ENCODE results near the gene GPSM1.

The GPSM1 gene

DNA sequence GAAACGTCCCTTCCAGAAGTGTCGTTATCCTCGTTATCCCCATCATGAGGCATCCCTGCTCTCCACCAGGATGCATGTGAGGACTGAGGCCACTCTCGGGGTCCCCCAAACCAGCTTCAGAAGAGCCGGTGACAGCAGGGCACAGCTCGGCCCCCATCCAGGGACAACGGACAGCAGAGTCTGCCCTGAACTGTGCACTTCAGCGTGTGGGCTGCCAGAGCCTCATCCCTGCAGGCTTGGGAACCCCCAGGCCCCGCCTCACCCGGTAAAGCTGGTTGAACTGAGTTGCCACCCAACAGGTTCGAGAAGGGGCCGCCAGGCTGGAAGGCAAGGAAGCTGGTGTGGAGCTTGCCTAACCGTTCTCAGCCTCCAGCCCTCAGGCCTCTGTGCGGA lies 46.8 kb downstream of the GPSM1 start:
- no peak overlapping the region for H3K9ac ChIP-seq (ENCODE audit: low read depth, low read length)
- peaks cover 8% of the 10 kb centered on the region; the same call in 1 of the 2 replicates for H3K4me1 ChIP-seq (ENCODE audit: insufficient read depth, low read length)
- 0 out of 2 replicates have a peak, but pooled peaks cover 4% of the 10 kb centered on the region for H3K36me3 ChIP-seq (ENCODE audit: insufficient read depth, low read length)

DNA sequence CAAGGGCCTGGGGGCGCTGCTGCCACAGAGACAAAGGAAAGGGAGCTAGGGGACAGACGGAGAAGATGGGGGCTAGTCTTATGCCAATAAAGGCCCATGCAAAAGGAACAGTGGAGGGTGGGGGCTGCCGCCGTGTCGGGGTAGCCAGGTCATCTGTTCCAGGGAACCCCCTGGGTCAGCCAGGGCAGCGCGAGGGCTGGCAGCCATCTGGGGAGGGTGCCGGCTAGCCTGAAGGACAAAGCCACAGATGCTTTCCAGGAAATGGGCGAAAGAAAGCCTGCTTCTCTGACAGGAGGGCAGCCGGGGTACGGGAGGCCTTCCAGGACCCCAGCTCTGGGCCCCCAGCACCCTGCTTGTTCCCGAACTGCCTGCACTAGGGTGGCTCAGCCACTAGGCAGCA lies 47.8 kb downstream of the GPSM1 start:
- H3K9me3 ChIP-seq (ENCODE audit: control insufficient read depth, insufficient read depth, low read length), result no peaks in the 10 kb centered on the region
- peaks cover 8% of the 10 kb centered on the region; the same call in 1 of the 2 replicates for H3K4me1 ChIP-seq (ENCODE audit: insufficient read depth, low read length)
- H3K9ac ChIP-seq (ENCODE audit: low read depth, low read length), result no peak overlapping the region
- H3K36me3 ChIP-seq (ENCODE audit: insufficient read depth, low read length), result 0 out of 2 replicates have a peak, but pooled peaks cover 4% of the 10 kb centered on the region

More for the DNA sequence above, 46.8 kb downstream of the GPSM1 start:
- no peaks in the 10 kb centered on the region for H3K9me3 ChIP-seq (ENCODE audit: control insufficient read depth, insufficient read depth, low read length)

DNA sequence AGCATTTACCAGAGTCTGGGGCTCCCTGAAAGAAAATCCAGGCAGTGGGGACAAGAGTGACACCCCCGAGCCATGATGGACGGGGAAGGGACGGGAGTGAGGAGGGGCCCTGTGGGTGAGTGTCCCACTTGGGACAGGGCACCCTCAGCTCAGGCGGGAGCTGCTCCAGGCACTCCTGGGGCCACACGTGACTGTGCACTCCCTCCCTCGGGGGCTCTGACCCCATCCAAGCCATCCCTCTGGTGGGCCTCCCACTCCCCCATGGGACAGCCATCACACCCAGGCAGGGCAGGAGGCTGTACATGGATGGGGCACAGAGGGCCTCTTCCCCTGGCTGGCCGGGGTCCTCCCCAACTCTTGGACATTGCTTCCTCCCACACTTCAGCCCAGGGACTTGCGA lies 49.1 kb downstream of the GPSM1 start:
- Histone ChIP-seq H3K36me3 (ENCODE audit: insufficient read depth, low read length) (0 out of 2 replicates have a peak, but pooled peaks cover 4% of the 10 kb centered on the region), H3K4me1 (ENCODE audit: insufficient read depth, low read length) (peaks cover 8% of the 10 kb centered on the region; the same call in 1 of the 2 replicates), H3K9me3 (ENCODE audit: control insufficient read depth, insufficient read depth, low read length) (no peaks in the 10 kb centered on the region), H3K9ac (ENCODE audit: low read depth, low read length) (no peak overlapping the region)

DNA sequence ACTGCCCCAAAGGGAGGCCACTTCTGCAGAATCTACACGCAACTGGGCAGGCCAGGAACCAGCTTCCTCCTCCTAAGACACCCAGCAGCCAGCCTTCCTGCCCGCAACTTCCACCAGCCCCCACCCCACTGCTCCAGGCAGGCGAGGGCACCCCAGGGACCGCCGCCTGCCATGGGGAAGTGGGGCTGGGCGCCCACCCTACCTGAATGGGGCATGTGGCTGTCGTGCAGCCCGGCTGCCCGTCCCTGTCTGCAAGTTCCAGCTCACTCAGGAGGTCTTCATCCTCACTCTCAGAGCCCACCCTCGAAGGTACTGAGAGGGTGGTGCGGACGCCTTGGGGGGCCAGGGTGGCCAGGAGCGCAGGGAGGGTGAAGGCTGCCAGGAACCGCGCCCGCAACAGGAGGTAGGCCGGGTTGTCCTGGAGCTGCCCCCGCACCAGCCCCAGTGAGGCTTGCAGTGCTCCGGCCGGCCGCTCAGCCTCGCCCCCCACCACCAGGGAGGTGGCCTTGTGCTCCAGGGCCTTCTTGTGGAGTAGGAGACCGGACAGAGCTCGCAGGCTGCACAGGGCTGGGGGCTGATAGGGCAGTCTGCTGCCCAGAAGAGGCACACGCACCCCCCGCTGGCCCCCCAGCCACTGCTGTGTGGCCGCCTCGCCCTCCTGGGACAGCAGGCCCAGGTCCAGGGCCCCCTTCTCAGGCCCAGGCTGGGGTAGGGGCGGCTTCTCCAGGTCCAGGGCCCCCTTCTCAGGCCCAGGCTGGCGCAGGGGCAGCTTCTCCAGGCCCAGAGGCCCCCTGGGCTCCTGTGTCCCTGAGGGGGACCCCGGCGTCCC lies 50.2 kb downstream of the GPSM1 start:
- no peaks in the 10 kb centered on the region for H3K9me3 ChIP-seq (ENCODE audit: control insufficient read depth, insufficient read depth, low read length)
- H3K4me1 ChIP-seq (ENCODE audit: insufficient read depth, low read length), result peaks cover 8% of the 10 kb centered on the region; the same call in 1 of the 2 replicates
- no peak overlapping the region for H3K9ac ChIP-seq (ENCODE audit: low read depth, low read length)
- 0 out of 2 replicates have a peak, but pooled peaks cover 4% of the 10 kb centered on the region for H3K36me3 ChIP-seq (ENCODE audit: insufficient read depth, low read length)

DNA sequence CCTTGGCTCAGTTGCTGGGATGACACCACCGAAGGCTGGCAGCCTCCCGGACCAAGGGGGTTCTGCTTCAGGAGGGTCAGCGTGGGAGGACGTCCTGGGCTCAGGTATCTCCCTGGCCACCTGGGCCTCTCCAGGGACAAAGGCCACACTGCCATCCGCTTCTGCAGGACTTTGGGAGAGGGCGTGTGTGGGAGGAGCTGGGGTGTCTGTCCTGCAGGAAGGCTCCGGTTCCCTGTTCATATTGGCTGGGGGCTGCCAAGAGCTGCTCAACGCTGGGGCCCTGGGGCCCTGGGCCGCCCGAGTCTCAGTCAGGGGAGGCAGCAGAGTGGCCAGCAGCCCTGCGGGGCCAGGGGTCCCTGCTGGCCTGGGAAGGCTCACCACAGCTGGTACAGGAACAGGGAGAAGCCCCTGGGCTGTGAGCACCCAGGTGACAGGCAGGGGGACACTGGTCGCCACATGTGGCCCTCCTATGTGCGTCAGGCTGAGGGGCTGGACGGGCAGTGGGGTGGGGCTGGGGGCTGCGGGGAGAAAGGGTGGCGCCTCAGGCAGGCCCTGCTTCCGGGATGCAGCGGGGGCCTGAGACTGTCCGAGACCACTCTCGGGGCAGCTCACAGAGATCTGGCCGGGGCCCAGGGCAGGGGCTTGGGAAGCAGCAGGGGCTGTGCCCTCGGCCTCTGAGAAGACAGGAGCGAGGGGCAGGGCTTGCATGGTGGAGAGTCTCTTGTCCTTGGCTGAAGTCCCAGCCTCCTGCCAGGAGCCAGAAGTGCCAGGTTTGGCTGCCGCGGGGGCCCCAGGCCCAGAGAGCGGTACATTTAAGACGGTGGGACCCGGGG lies 51.0 kb downstream of the GPSM1 start:
- Histone ChIP-seq H3K36me3 (ENCODE audit: insufficient read depth, low read length) (0 out of 2 replicates have a peak, but pooled peaks cover 4% of the 10 kb centered on the region), H3K9ac (ENCODE audit: low read depth, low read length) (no peak overlapping the region), H3K9me3 (ENCODE audit: control insufficient read depth, insufficient read depth, low read length) (no peaks in the 10 kb centered on the region), H3K4me1 (ENCODE audit: insufficient read depth, low read length) (no peaks in the 10 kb centered on the region; the same call in 1 of the 2 replicates)

DNA sequence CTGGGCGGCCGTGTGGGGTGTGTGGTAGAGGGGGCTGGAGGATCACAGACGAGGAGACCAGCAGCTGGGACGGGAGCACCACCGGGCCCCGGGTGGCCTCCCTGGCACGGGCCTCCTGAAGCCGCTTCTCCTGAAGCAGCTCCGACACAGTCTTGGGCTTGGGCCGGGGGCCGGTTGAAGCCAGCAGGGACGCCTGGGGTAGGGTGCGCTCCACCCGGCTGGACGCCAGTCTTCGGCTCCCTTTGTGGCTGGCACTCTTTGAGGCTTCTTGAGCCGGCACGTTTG lies 51.6 kb downstream of the GPSM1 start:
- no peaks in the 10 kb centered on the region for H3K9me3 ChIP-seq (ENCODE audit: control insufficient read depth, insufficient read depth, low read length)
- no peak overlapping the region for H3K9ac ChIP-seq (ENCODE audit: low read depth, low read length)
- 0 out of 2 replicates have a peak, but pooled peaks cover 4% of the 10 kb centered on the region for H3K36me3 ChIP-seq (ENCODE audit: insufficient read depth, low read length)
- H3K4me1 ChIP-seq (ENCODE audit: insufficient read depth, low read length), result no peaks in the 10 kb centered on the region

DNA sequence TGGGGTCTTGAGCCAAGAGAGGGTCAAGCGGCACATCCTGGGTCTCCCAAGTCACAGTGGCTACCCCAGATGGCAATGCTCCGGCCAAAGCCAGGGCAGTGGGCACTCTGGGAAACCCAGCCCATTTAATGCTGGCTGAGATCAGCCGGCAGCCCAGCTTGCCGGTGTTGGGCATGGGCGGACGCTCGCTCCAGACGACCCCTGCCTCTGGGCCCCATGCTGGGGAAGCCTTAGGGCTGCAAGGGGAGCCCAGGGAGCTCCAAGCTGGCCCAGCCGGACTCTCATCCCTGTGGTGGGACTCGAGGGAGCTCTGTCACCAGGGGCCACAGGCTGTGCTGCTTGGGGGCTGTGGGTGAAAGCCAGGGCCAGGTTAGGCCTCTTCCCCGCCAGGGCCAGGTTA lies 52.1 kb downstream of the GPSM1 start:
- H3K9ac ChIP-seq (ENCODE audit: low read depth, low read length), result no peak overlapping the region
- H3K36me3 ChIP-seq (ENCODE audit: insufficient read depth, low read length), result 0 out of 2 replicates have a peak, but pooled peaks cover 9% of the 10 kb centered on the region
- H3K4me1 ChIP-seq (ENCODE audit: insufficient read depth, low read length), result no peaks in the 10 kb centered on the region
- H3K9me3 ChIP-seq (ENCODE audit: control insufficient read depth, insufficient read depth, low read length), result no peaks in the 10 kb centered on the region

DNA sequence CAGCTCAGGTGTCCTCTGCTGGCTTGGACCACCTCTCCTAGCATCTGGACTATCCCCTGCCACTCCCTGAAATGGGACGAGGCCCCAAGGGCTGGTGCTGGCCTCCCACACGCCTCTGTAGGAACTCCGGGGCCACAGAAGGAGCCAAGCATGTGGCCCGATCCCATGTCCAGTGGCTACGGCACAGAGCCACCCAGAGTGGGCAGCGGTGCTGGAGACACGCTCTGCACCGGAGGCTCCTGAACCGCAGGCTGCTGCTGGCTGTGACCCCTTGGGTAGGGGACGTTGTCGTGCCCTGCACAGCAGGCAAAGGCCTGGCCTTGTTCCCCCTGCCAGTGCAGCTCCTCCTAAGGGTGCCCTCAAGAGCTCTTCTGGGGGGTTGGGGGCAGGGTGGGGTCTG lies 52.6 kb downstream of the GPSM1 start:
- Histone ChIP-seq H3K36me3 (ENCODE audit: insufficient read depth, low read length) (peaks cover 9% of the 10 kb centered on the region; the same call in 1 of the 2 replicates), H3K9me3 (ENCODE audit: control insufficient read depth, insufficient read depth, low read length) (no peaks in the 10 kb centered on the region), H3K4me1 (ENCODE audit: insufficient read depth, low read length) (no peaks in the 10 kb centered on the region), H3K9ac (ENCODE audit: low read depth, low read length) (no peak overlapping the region)

DNA sequence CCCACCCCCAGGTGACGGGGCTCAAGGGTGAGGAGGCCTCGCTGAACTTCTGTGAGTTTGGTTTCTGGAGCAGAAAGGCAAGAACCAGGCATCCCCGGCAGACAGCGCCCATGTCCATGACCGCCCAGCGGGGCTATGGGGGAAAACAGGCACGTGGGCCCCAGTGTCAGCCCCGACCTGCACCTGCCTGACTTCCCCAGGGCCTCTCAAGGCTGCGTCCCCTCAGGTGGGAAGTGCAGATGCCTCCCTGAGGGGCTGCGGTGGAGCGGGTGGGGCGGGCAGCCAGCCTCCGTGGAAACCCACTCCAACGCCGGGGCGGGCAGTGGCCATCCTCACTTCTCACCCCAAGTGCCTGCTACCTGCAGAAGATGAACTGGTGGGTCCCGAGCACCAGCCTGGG lies 53.0 kb downstream of the GPSM1 start:
- no peak overlapping the region for H3K9ac ChIP-seq (ENCODE audit: low read depth, low read length)
- H3K9me3 ChIP-seq (ENCODE audit: control insufficient read depth, insufficient read depth, low read length), result no peaks in the 10 kb centered on the region
- no peaks in the 10 kb centered on the region for H3K4me1 ChIP-seq (ENCODE audit: insufficient read depth, low read length)
- H3K36me3 ChIP-seq (ENCODE audit: insufficient read depth, low read length), result peaks cover 9% of the 10 kb centered on the region; the same call in 1 of the 2 replicates

DNA sequence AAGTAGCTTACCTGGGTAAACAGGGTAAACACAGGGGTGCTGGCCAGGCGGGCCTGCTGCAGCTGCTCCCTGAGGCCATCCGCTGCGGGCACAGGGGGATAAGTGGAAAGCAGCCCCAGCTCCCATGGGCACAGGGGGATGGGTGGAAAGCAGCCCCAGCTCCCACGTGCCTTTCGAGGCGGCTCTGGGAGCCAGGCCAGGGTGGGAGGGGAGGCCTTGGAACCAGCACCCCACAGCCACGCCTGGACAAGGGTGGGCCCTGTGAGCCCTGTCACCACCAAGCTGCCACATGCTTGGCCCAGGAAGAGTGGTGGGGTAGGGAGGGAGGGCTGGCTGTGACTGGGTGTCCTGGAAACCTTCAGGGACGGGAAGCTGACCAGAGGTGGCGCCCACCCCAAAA lies 54.0 kb downstream of the GPSM1 start:
- peaks cover 10% of the 10 kb centered on the region; the same call in 1 of the 2 replicates for H3K36me3 ChIP-seq (ENCODE audit: insufficient read depth, low read length)
- no peak overlapping the region for H3K9ac ChIP-seq (ENCODE audit: low read depth, low read length)
- H3K4me1 ChIP-seq (ENCODE audit: insufficient read depth, low read length), result no peaks in the 10 kb centered on the region
- H3K9me3 ChIP-seq (ENCODE audit: control insufficient read depth, insufficient read depth, low read length), result no peaks in the 10 kb centered on the region

DNA sequence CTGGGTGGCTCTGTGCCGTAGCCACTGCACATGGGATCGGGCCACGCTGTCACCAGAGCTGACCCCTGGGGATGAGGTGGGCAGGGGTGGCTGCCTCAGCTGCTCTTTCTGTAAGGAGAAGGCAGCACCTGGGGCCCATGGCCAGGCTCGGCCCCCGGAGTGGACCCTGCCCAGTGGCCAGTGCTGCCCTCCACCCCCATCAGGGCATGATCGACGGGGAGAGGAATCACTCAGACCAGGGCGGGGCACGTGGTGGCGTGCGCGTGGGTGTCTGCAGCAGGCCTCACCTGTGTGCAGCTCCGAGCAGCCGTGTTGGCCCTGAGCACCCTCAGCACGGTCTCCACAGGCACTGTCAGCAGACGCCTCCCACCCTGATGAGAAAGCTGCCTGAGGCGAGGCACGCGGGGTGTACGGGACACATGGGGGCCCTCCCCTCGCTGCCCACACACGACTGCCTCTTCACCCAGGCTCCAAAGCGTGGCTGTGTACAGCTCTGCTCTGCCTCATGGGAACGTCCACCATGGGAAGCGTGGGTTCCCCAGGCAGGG lies 54.7 kb downstream of the GPSM1 start:
- Histone ChIP-seq H3K4me1 (ENCODE audit: insufficient read depth, low read length) (no peaks in the 10 kb centered on the region), H3K9ac (ENCODE audit: low read depth, low read length) (no peak overlapping the region), H3K36me3 (ENCODE audit: insufficient read depth, low read length) (peaks cover 13% of the 10 kb centered on the region; the same call in 1 of the 2 replicates), H3K9me3 (ENCODE audit: control insufficient read depth, insufficient read depth, low read length) (no peaks in the 10 kb centered on the region)

DNA sequence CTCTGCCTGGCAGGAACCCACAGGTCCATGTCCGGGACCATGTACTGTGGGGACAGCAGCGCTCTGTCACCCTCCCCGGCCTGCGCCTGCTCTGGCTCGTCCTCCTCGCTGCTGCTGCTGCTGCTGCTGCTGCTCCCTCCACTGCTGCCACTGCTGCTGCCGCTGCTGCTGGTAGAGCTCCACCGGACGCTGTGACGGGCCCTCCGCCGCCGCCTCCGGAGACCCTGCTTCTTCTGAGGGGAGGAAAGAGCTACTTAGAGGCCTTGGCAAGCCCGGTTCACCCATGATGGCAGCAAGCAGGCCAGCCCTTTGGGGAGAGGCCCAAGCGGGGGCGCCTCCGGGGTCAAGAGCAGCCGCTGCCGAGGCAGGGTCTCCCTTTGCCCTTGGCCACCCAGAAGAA lies 56.1 kb downstream of the GPSM1 start:
- H3K9me3 ChIP-seq (ENCODE audit: control insufficient read depth, insufficient read depth, low read length), result no peaks in the 10 kb centered on the region
- H3K9ac ChIP-seq (ENCODE audit: low read depth, low read length), result no peak overlapping the region
- H3K4me1 ChIP-seq (ENCODE audit: insufficient read depth, low read length), result no peaks in the 10 kb centered on the region
- peaks cover 18% of the 10 kb centered on the region; the same call in 1 of the 2 replicates for H3K36me3 ChIP-seq (ENCODE audit: insufficient read depth, low read length)

DNA sequence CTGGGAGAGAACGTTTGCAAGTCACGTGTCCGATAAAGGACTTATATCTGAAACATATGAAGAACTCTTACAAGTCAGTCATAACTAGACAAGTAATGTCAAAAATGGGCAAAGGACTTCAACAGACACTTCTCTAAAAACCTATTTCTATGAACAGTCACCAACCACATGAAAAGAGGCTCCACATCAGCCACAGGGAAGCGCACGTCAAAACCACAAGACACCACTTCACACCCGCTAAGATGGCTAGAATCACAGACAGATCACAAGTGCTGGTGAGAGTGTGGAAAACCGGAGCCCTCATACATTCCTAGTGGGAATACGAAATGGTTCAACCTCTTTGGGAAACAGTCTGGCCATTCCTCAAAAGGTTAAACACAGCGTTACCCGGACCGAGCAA lies 57.7 kb downstream of the GPSM1 start:
- Histone ChIP-seq H3K9ac (ENCODE audit: low read depth, low read length) (no peak overlapping the region), H3K9me3 (ENCODE audit: control insufficient read depth, insufficient read depth, low read length) (no peaks in the 10 kb centered on the region), H3K36me3 (ENCODE audit: insufficient read depth, low read length) (peaks cover 22% of the 10 kb centered on the region; the same call in 1 of the 2 replicates), H3K4me1 (ENCODE audit: insufficient read depth, low read length) (no peaks in the 10 kb centered on the region)

DNA sequence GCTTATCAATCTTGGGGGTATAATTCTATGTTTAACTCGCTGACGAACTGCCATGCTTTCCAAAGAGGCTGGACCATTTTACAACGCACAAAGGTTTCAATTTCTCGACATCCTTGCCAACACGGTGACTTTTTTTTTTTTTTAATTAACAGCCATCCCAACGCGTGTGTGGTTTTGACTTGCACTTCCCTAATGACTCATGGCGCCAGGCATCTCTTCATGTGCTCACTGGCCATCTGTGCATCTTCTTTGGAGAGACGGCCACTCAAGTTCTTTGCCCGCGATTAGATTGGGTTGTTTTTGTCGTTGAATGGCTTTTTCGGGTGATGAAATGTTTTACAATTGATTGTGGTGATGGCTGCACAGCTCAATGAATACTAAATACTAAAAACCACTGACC lies 58.7 kb downstream of the GPSM1 start:
- H3K4me1 ChIP-seq (ENCODE audit: insufficient read depth, low read length), result no peaks in the 10 kb centered on the region
- no peaks in the 10 kb centered on the region for H3K9me3 ChIP-seq (ENCODE audit: control insufficient read depth, insufficient read depth, low read length)
- H3K9ac ChIP-seq (ENCODE audit: low read depth, low read length), result no peak overlapping the region
- peaks cover 24% of the 10 kb centered on the region; the same call in 1 of the 2 replicates for H3K36me3 ChIP-seq (ENCODE audit: insufficient read depth, low read length)
